GM12864 (cell line): ENCODE measurements around the gene ZNF496.
A peak's percentile ranks its signal among the peaks of the same experiment; 100 is the strongest.
"Not testable (repeated sequence)": the region's sequence is repeated elsewhere in the genome, so short reads cannot be mapped to it uniquely, and the experiment has no call there.

Source experiments
- DNase-seq: peaks from one replicate; pipeline ENCODE4 v3.0.0-alpha.2; 2011; ENCODE audit warnings: low read depth
- H3K4me3 ChIP-seq: 2 replicates; pipeline ENCODE4 v1.5.1; 2011; ENCODE audit warnings: mild to moderate bottlenecking, low read depth, low read length, control low read depth
- CTCF ChIP-seq: IDR thresholded peaks from 2 replicates; pipeline ENCODE4 v1.5.1; 2011; ENCODE audit warnings: low read depth, mild to moderate bottlenecking, moderate library complexity, low read length, control low read depth, inconsistent platforms; ENCODE audit errors: missing control alignments

The ZNF496 gene

GRCh38 chr1:247357781-247358211 is 26.1 kb upstream of the ZNF496 start:
- peak; percentile 59 for DNase-seq
- H3K4me3 ChIP-seq = no peak overlapping the region
- TF ChIP-seq CTCF = no peak

GRCh38 chr1:247357052-247357780 is 25.5 kb upstream of the ZNF496 start:
- no peak for DNase-seq
- no peak for TF ChIP-seq CTCF
- H3K4me3 ChIP-seq = no peak overlapping the region

- not testable (repeated sequence) for DNase-seq, H3K4me3 ChIP-seq
These were observed 23.5 kb upstream of the ZNF496 start for GRCh38 chr1:247355160-247355559.

- TF ChIP-seq CTCF = no peak
- no peak overlapping the region for H3K4me3 ChIP-seq
- DNase-seq = no peak
These were observed 20.5 kb upstream of the ZNF496 start for GRCh38 chr1:247352175-247352574.

- no peak for DNase-seq
- no peak overlapping the region for H3K4me3 ChIP-seq
- no peak for TF ChIP-seq CTCF
These were observed 18.9 kb upstream of the ZNF496 start for GRCh38 chr1:247350587-247350986.

- no peak for TF ChIP-seq CTCF
- H3K4me3 ChIP-seq = no peak overlapping the region
- no peak for DNase-seq
These were observed 16.0 kb upstream of the ZNF496 start for GRCh38 chr1:247347477-247348222.

- DNase-seq = no peak
- H3K4me3 ChIP-seq = no peak overlapping the region
- TF ChIP-seq CTCF = no peak
These were observed 14.2 kb upstream of the ZNF496 start for GRCh38 chr1:247345881-247346280.
